ENCODE measurements around the gene GBF1. TPM values are rescaled to one million over a fixed set of nuclear protein-coding genes. Genes with fewer than 3 reads are reported as not detected.

Gene GBF1
- polyA plus RNA-seq, 3 donors, result 4.2 to 17.4 (median 11.9) TPM

- Histone ChIP-seq H2AFZ (ENCODE audit: insufficient read depth, low read depth, low read length, poor library complexity, severe bottlenecking) (no peak overlapping the region), H3K79me2 (ENCODE audit: insufficient read depth, low read length) (no peaks in the 10 kb centered on the region), H3K4me1 (ENCODE audit: control insufficient read depth in 1 of 2, insufficient read depth in 2 of 2, low read length in 2 of 2) (no peaks in the 10 kb centered on the region), H3K36me3 (replicated peaks in 1 of 2; ENCODE audit: control insufficient read depth in 1 of 2, insufficient read depth in 2 of 2, low read length in 2 of 2) (peaks cover 87 to 99% of the 10 kb centered on the region in 2 donors), H3K4me2 (replicated peaks; ENCODE audit: extremely low read depth, low read length, poor library complexity, severe bottlenecking) (no peak overlapping the region), H3K27ac (ENCODE audit: low read depth in 1 of 2, low read length in 2 of 2) (no peak overlapping the region), H3K9me3 (replicated peaks in 1 of 2; ENCODE audit: control insufficient read depth in 1 of 2, insufficient read depth in 1 of 2, low read length in 2 of 2) (no peaks in the 10 kb centered on the region), H3K9ac (ENCODE audit: insufficient read depth, low read length, poor library complexity, severe bottlenecking) (no peak overlapping the region), H4K20me1 (ENCODE audit: insufficient read depth, low read length) (peaks cover 6% of the 10 kb centered on the region), H3K4me3 (replicated peaks in 1 of 3; ENCODE audit: low read depth in 2 of 3, low read length in 3 of 3) (no peak overlapping the region), H3K27me3 (ENCODE audit: control insufficient read depth in 2 of 2, insufficient read depth in 2 of 2, low read length in 2 of 2) (no peaks in the 10 kb centered on the region)
- Mint-ChIP-seq H3K9me3 (peaks cover 0 to 5% (median 0%) of the 10 kb centered on the region in 7 donors), H3K4me3 (no peak overlapping the region), H3K4me1 (no peaks in the 10 kb centered on the region), H3K27me3 (ENCODE audit: low read depth in 3 of 3) (peaks cover 0 to 2% (median 0%) of the 10 kb centered on the region in 3 donors), H3K36me3 (peaks cover 94 to 99% of the 10 kb centered on the region in 2 donors), H3K27ac (no peak overlapping the region)
- no peak for DNase-seq
- no peak for TF ChIP-seq CTCF (IDR thresholded peaks at IDR 0.05)
- intact Hi-C loops (cut with micrococcal nuclease), result loop anchor here in 1 of 2 donors (10.0 kb wide), 1 partner anchor 207 kb away; no protein-coding TSS in a partner anchor
- 100% methylated on average over 1 of the region's 1 CpG for WGBS (ENCODE audit: insufficient coverage)
These were observed 122.1 kb downstream of the GBF1 start for GRCh38 chr10:102367441-102367840.

- 100% methylated on average over 1 of the region's 3 CpGs for WGBS (ENCODE audit: insufficient coverage)
- Histone ChIP-seq H3K36me3 (replicated peaks in 1 of 2; ENCODE audit: control insufficient read depth in 1 of 2, insufficient read depth in 2 of 2, low read length in 2 of 2) (peaks cover 87 to 99% of the 10 kb centered on the region in 2 donors), H3K4me2 (replicated peaks; ENCODE audit: extremely low read depth, low read length, poor library complexity, severe bottlenecking) (no peak overlapping the region), H3K27ac (ENCODE audit: low read depth in 1 of 2, low read length in 2 of 2) (no peak overlapping the region), H3K27me3 (ENCODE audit: control insufficient read depth in 2 of 2, insufficient read depth in 2 of 2, low read length in 2 of 2) (no peaks in the 10 kb centered on the region), H4K20me1 (ENCODE audit: insufficient read depth, low read length) (peaks cover 3% of the 10 kb centered on the region), H2AFZ (ENCODE audit: insufficient read depth, low read depth, low read length, poor library complexity, severe bottlenecking) (no peak overlapping the region), H3K9ac (ENCODE audit: insufficient read depth, low read length, poor library complexity, severe bottlenecking) (no peak overlapping the region), H3K4me1 (ENCODE audit: control insufficient read depth in 1 of 2, insufficient read depth in 2 of 2, low read length in 2 of 2) (no peaks in the 10 kb centered on the region), H3K4me3 (replicated peaks in 1 of 3; ENCODE audit: low read depth in 2 of 3, low read length in 3 of 3) (no peak overlapping the region), H3K9me3 (replicated peaks in 1 of 2; ENCODE audit: control insufficient read depth in 1 of 2, insufficient read depth in 1 of 2, low read length in 2 of 2) (no peaks in the 10 kb centered on the region), H3K79me2 (ENCODE audit: insufficient read depth, low read length) (no peaks in the 10 kb centered on the region)
- DNase-seq, result no peak
- Mint-ChIP-seq H3K4me3 (no peak overlapping the region), H3K27ac (no peak overlapping the region), H3K27me3 (ENCODE audit: low read depth in 3 of 3) (peaks cover 0 to 2% (median 0%) of the 10 kb centered on the region in 3 donors), H3K36me3 (peaks cover 94 to 99% of the 10 kb centered on the region in 2 donors), H3K9me3 (peaks cover 0 to 5% (median 0%) of the 10 kb centered on the region in 7 donors), H3K4me1 (no peaks in the 10 kb centered on the region)
- no peak for TF ChIP-seq CTCF (IDR thresholded peaks at IDR 0.05)
- intact Hi-C loops (cut with micrococcal nuclease), result loop anchor here in 1 of 2 donors (10.0 kb wide), 1 partner anchor 207 kb away; no protein-coding TSS in a partner anchor
These were observed 122.7 kb downstream of the GBF1 start for GRCh38 chr10:102368077-102368476.

Data from CD14-positive monocyte (primary cell).